Measurements from ENCODE around the gene COPS6.

DNA sequence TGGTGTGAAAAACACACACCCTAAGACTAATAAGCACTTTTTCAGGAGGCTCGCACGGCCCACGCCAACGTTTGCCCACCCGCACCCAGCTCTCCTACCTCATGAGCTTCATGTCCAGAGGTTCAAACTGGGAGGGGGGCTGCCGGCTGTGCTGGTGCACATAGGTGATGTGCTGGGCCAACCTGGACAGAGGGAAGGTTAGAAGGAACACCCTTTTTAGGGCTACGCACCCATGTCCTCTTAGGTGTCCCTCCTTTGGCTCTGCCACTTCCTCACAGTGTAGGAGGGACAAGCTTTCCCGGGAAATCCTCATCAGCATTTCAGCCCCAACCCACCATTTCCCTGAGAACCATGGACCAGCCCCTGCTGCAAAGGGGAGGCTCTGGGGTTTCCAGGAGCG lies 6.5 kb downstream of the COPS6 start:
- TF ChIP-seq ARNTL (CRISPR knock-in tag; IDR thresholded peaks at IDR 0.05; ENCODE audit: borderline replicate concordance, low read depth): no peak
- TF ChIP-seq OSR1 (CRISPR knock-in tag; IDR thresholded peaks at IDR 0.05): no peak
- no peak for TF ChIP-seq ZNF70 (CRISPR knock-in tag; IDR thresholded peaks at IDR 0.05)
- no peak for TF ChIP-seq BACH2 (CRISPR knock-in tag; IDR thresholded peaks at IDR 0.05; ENCODE audit: borderline replicate concordance)
- no peak for TF ChIP-seq PPARA (CRISPR knock-in tag; IDR thresholded peaks at IDR 0.05; ENCODE audit: borderline replicate concordance)
- TF ChIP-seq RARB (CRISPR knock-in tag; IDR thresholded peaks at IDR 0.05): no peak
- no peak for TF ChIP-seq ZFP30 (CRISPR knock-in tag; IDR thresholded peaks at IDR 0.05)
- no peak for TF ChIP-seq TOX (CRISPR knock-in tag; IDR thresholded peaks at IDR 0.05; ENCODE audit: borderline replicate concordance)
- no peak for TF ChIP-seq GLIS3 (CRISPR knock-in tag; IDR thresholded peaks at IDR 0.05)
- TF ChIP-seq, protein P1, sequence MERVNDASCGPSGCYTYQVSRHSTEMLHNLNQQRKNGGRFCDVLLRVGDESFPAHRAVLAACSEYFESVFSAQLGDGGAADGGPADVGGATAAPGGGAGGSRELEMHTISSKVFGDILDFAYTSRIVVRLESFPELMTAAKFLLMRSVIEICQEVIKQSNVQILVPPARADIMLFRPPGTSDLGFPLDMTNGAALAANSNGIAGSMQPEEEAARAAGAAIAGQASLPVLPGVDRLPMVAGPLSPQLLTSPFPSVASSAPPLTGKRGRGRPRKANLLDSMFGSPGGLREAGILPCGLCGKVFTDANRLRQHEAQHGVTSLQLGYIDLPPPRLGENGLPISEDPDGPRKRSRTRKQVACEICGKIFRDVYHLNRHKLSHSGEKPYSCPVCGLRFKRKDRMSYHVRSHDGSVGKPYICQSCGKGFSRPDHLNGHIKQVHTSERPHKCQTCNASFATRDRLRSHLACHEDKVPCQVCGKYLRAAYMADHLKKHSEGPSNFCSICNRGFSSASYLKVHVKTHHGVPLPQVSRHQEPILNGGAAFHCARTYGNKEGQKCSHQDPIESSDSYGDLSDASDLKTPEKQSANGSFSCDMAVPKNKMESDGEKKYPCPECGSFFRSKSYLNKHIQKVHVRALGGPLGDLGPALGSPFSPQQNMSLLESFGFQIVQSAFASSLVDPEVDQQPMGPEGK (CRISPR knock-in tag; IDR thresholded peaks at IDR 0.05; ENCODE audit: borderline replicate concordance): no peak
- TF ChIP-seq, protein P2, sequence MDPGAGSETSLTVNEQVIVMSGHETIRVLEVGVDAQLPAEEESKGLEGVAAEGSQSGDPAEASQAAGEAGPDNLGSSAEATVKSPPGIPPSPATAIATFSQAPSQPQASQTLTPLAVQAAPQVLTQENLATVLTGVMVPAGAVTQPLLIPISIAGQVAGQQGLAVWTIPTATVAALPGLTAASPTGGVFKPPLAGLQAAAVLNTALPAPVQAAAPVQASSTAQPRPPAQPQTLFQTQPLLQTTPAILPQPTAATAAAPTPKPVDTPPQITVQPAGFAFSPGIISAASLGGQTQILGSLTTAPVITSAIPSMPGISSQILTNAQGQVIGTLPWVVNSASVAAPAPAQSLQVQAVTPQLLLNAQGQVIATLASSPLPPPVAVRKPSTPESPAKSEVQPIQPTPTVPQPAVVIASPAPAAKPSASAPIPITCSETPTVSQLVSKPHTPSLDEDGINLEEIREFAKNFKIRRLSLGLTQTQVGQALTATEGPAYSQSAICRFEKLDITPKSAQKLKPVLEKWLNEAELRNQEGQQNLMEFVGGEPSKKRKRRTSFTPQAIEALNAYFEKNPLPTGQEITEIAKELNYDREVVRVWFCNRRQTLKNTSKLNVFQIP (CRISPR knock-in tag; IDR thresholded peaks at IDR 0.05; ENCODE audit: borderline replicate concordance, low read depth): no peak
- no peak for TF ChIP-seq TCF4 (CRISPR knock-in tag; IDR thresholded peaks at IDR 0.05; ENCODE audit: borderline replicate concordance)

All from SK-N-SH treated with all-trans-retinoic acid at 6 μM for 48 hours (cell line).